ENCODE data around the gene RBMY1J. TPM values are rescaled to one million over a fixed set of nuclear protein-coding genes. Genes with fewer than 3 reads are reported as not detected.
"Not testable (repeated sequence)": the region's sequence is repeated elsewhere in the genome, so short reads cannot be mapped to it uniquely, and the experiment has no call there.

RBMY1J gene
- total RNA-seq: not detected in 2 replicates

GRCh38 chrY:22403110-22403509 is at the start of gene RBMY1J:
Gene RBMY1J (plus strand): TSS chrY:22403410. CDS start chrY:22405448, 2,038 bp downstream.
- H4K20me1 ChIP-seq (ENCODE audit: insufficient read depth, low read length); H3K79me2 ChIP-seq (ENCODE audit: insufficient read depth, low read length); H3K4me3 ChIP-seq (ENCODE audit: insufficient read depth, low read length); H3K4me1 ChIP-seq (ENCODE audit: insufficient read depth, low read length); H3K9me3 ChIP-seq (ENCODE audit: low read depth, low read length); H3K27ac ChIP-seq (ENCODE audit: low read depth, low read length); H3K36me3 ChIP-seq (ENCODE audit: insufficient read depth, low read length); H3K4me2 ChIP-seq (ENCODE audit: insufficient read depth, low read length); H2AFZ ChIP-seq (ENCODE audit: low read length); H3K27me3 ChIP-seq (ENCODE audit: insufficient read depth, low read length); DNase-seq (ENCODE audit: insufficient read length, low spot score, missing footprints): not testable (repeated sequence)

- H4K20me1 ChIP-seq (ENCODE audit: insufficient read depth, low read length): no peaks in the 10 kb centered on the region
- no peak for TF ChIP-seq CTCF (IDR thresholded peaks at IDR 0.05; ENCODE audit: extremely low read depth, low read depth, low read length)
- H3K27me3 ChIP-seq (ENCODE audit: insufficient read depth, low read length): no peaks in the 10 kb centered on the region
- no peak overlapping the region for H3K4me2 ChIP-seq (ENCODE audit: insufficient read depth, low read length)
- no peaks in the 10 kb centered on the region for H3K79me2 ChIP-seq (ENCODE audit: insufficient read depth, low read length)
- H3K36me3 ChIP-seq (ENCODE audit: insufficient read depth, low read length): no peaks in the 10 kb centered on the region
- no peak for DNase-seq (ENCODE audit: insufficient read length, low spot score, missing footprints)
- no peaks in the 10 kb centered on the region for H3K9me3 ChIP-seq (ENCODE audit: low read depth, low read length)
- no peak overlapping the region for H3K27ac ChIP-seq (ENCODE audit: low read depth, low read length)
- H3K4me3 ChIP-seq (ENCODE audit: insufficient read depth, low read length): no peak overlapping the region
- no peak overlapping the region for H2AFZ ChIP-seq (ENCODE audit: low read length)
- no peaks in the 10 kb centered on the region for H3K4me1 ChIP-seq (ENCODE audit: insufficient read depth, low read length)
Measured at GRCh38 chrY:22367416-22367815, 35.8 kb upstream of the RBMY1J start.

GRCh38 chrY:22370623-22371022 is 32.6 kb upstream of the RBMY1J start:
- H3K4me1 ChIP-seq (ENCODE audit: insufficient read depth, low read length): no peaks in the 10 kb centered on the region
- H3K27ac ChIP-seq (ENCODE audit: low read depth, low read length): no peak overlapping the region
- H3K4me3 ChIP-seq (ENCODE audit: insufficient read depth, low read length): no peak overlapping the region
- no peaks in the 10 kb centered on the region for H3K27me3 ChIP-seq (ENCODE audit: insufficient read depth, low read length)
- no peak for TF ChIP-seq CTCF (IDR thresholded peaks at IDR 0.05; ENCODE audit: extremely low read depth, low read depth, low read length)
- no peak for DNase-seq (ENCODE audit: insufficient read length, low spot score, missing footprints)
- no peaks in the 10 kb centered on the region for H3K79me2 ChIP-seq (ENCODE audit: insufficient read depth, low read length)
- no peak overlapping the region for H3K4me2 ChIP-seq (ENCODE audit: insufficient read depth, low read length)
- no peaks in the 10 kb centered on the region for H3K9me3 ChIP-seq (ENCODE audit: low read depth, low read length)
- no peaks in the 10 kb centered on the region for H3K36me3 ChIP-seq (ENCODE audit: insufficient read depth, low read length)
- H2AFZ ChIP-seq (ENCODE audit: low read length): no peak overlapping the region
- no peaks in the 10 kb centered on the region for H4K20me1 ChIP-seq (ENCODE audit: insufficient read depth, low read length)

- H3K4me2 ChIP-seq (ENCODE audit: insufficient read depth, low read length): no peak overlapping the region
Measured at GRCh38 chrY:22373494-22373893, 29.7 kb upstream of the RBMY1J start.

GRCh38 chrY:22444718-22445396 is 41.6 kb downstream of the RBMY1J start:
- H3K4me3 ChIP-seq (ENCODE audit: insufficient read depth, low read length); H3K36me3 ChIP-seq (ENCODE audit: insufficient read depth, low read length); H3K4me2 ChIP-seq (ENCODE audit: insufficient read depth, low read length); DNase-seq (ENCODE audit: insufficient read length, low spot score, missing footprints); H3K79me2 ChIP-seq (ENCODE audit: insufficient read depth, low read length); H3K27ac ChIP-seq (ENCODE audit: low read depth, low read length); H4K20me1 ChIP-seq (ENCODE audit: insufficient read depth, low read length); H3K9me3 ChIP-seq (ENCODE audit: low read depth, low read length); H3K4me1 ChIP-seq (ENCODE audit: insufficient read depth, low read length); H2AFZ ChIP-seq (ENCODE audit: low read length); H3K27me3 ChIP-seq (ENCODE audit: insufficient read depth, low read length): not testable (repeated sequence)

More at GRCh38 chrY:22373494-22373893, 29.7 kb upstream of the RBMY1J start:
- H2AFZ ChIP-seq (ENCODE audit: low read length): no peak overlapping the region
- H3K4me1 ChIP-seq (ENCODE audit: insufficient read depth, low read length): no peaks in the 10 kb centered on the region
- DNase-seq (ENCODE audit: insufficient read length, low spot score, missing footprints): no peak
- no peaks in the 10 kb centered on the region for H4K20me1 ChIP-seq (ENCODE audit: insufficient read depth, low read length)
- H3K27ac ChIP-seq (ENCODE audit: low read depth, low read length): no peak overlapping the region
- no peaks in the 10 kb centered on the region for H3K27me3 ChIP-seq (ENCODE audit: insufficient read depth, low read length)
- H3K36me3 ChIP-seq (ENCODE audit: insufficient read depth, low read length): no peaks in the 10 kb centered on the region
- no peaks in the 10 kb centered on the region for H3K79me2 ChIP-seq (ENCODE audit: insufficient read depth, low read length)
- H3K9me3 ChIP-seq (ENCODE audit: low read depth, low read length): no peaks in the 10 kb centered on the region
- no peak for TF ChIP-seq CTCF (IDR thresholded peaks at IDR 0.05; ENCODE audit: extremely low read depth, low read depth, low read length)
- H3K4me3 ChIP-seq (ENCODE audit: insufficient read depth, low read length): no peak overlapping the region

GRCh38 chrY:22455522-22455921 is 52.3 kb downstream of the RBMY1J start:
- H3K9me3 ChIP-seq (ENCODE audit: low read depth, low read length); H3K27me3 ChIP-seq (ENCODE audit: insufficient read depth, low read length); H2AFZ ChIP-seq (ENCODE audit: low read length); DNase-seq (ENCODE audit: insufficient read length, low spot score, missing footprints); H3K27ac ChIP-seq (ENCODE audit: low read depth, low read length); H3K79me2 ChIP-seq (ENCODE audit: insufficient read depth, low read length); H3K4me3 ChIP-seq (ENCODE audit: insufficient read depth, low read length); H3K4me2 ChIP-seq (ENCODE audit: insufficient read depth, low read length); H4K20me1 ChIP-seq (ENCODE audit: insufficient read depth, low read length); H3K36me3 ChIP-seq (ENCODE audit: insufficient read depth, low read length); H3K4me1 ChIP-seq (ENCODE audit: insufficient read depth, low read length): not testable (repeated sequence)

GRCh38 chrY:22461962-22462361 is 58.8 kb downstream of the RBMY1J start:
- not testable (repeated sequence) for H3K4me1 ChIP-seq (ENCODE audit: insufficient read depth, low read length); DNase-seq (ENCODE audit: insufficient read length, low spot score, missing footprints); H3K9me3 ChIP-seq (ENCODE audit: low read depth, low read length); H2AFZ ChIP-seq (ENCODE audit: low read length); H3K4me2 ChIP-seq (ENCODE audit: insufficient read depth, low read length); H3K79me2 ChIP-seq (ENCODE audit: insufficient read depth, low read length); H4K20me1 ChIP-seq (ENCODE audit: insufficient read depth, low read length); H3K27me3 ChIP-seq (ENCODE audit: insufficient read depth, low read length); H3K27ac ChIP-seq (ENCODE audit: low read depth, low read length); H3K4me3 ChIP-seq (ENCODE audit: insufficient read depth, low read length); H3K36me3 ChIP-seq (ENCODE audit: insufficient read depth, low read length)
